Upper lobe of right lung (tissue), 1 donor: ENCODE measurements around the gene STXBP3. TPM values are rescaled to one million over a fixed set of nuclear protein-coding genes. Genes with fewer than 3 reads are reported as not detected.

Experiments
- ATAC-seq: fragments of 200-7000 bp; cut with Tn5 transposase; one replicate; pipeline ENCODE4 v1.9.1; 2020; ENCODE audit warnings: mild to moderate bottlenecking, moderate library complexity
- DNase-seq: peaks from one replicate; pipeline ENCODE4 v3.0.0-alpha.2; 2020
- H3K27ac ChIP-seq: fragments of 200-600 bp; one replicate; pipeline ENCODE4 v1.8.0; 2022
- H3K27me3 ChIP-seq: fragments of 200-600 bp; one replicate; pipeline ENCODE4 v1.8.0; 2022; ENCODE audit warnings: mild to moderate bottlenecking
- H3K36me3 ChIP-seq: fragments of 200-600 bp; one replicate; pipeline ENCODE4 v1.8.0; 2022
- H3K4me1 ChIP-seq: fragments of 200-600 bp; one replicate; pipeline ENCODE4 v1.8.0; 2022
- H3K4me3 ChIP-seq: fragments of 200-600 bp; one replicate; pipeline ENCODE4 v1.8.0; 2022; ENCODE audit warnings: mild to moderate bottlenecking
- H3K9me3 ChIP-seq: fragments of 200-600 bp; one replicate; pipeline ENCODE4 v1.8.0; 2022
- intact Hi-C: fragments of 100-400 bp; cut with DNase I; formaldehyde crosslinking; loops from one replicate; pipeline ENCODE4 v1.11.0; 2022
- total RNA-seq: library from RNA; stranded (reverse); fragmentation: NEBNext Ultra II Directional; extraction: Animal tissue kit (Norgen Biotek cat#: 25700); gene quantifications from one replicate; pipeline ENCODE4 v1.2.1, GENCODE V29; 2021
- TF ChIP-seq, protein P1 (sequence below): fragments of 200-600 bp; IDR thresholded peaks from one replicate; pipeline ENCODE4 v1.8.0; 2022; ENCODE audit warnings: antibody characterized with exemption
- donor health status: DM: no; HTN: yes; CAD: no; lungs with severe emphysema.

Gene STXBP3
- total RNA-seq, 1 donor from 2014 or later = 54.1 TPM

DNA sequence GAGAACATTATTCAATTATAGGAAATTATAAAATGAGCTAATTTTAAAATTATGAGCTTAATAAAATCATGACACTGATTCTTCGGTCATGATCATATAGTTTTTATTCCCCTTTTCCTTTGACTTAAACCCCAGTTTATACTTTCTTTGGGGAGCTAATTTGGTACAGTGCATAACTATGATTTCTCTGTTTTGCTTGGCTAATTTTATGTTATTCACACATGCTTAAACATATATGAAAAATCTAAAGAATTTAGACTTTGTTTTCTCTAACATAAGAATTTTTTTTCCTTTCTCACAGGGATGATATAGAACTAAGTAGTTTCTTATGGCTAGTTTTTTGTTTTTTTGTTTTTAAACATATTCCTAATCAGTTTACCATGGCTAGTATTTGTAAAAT is 52.5 kb downstream of the STXBP3 start:
- Histone ChIP-seq H3K27ac (no peak overlapping the region), H3K4me1 (no peaks in the 10 kb centered on the region), H3K9me3 (no peaks in the 10 kb centered on the region), H3K27me3 (no peaks in the 10 kb centered on the region), H3K4me3 (no peak overlapping the region), H3K36me3 (peaks cover 100% of the 10 kb centered on the region)
- DNase-seq (no peak), ATAC-seq (no peak)
- intact Hi-C loops = no loop called here
- TF ChIP-seq, protein P1, sequence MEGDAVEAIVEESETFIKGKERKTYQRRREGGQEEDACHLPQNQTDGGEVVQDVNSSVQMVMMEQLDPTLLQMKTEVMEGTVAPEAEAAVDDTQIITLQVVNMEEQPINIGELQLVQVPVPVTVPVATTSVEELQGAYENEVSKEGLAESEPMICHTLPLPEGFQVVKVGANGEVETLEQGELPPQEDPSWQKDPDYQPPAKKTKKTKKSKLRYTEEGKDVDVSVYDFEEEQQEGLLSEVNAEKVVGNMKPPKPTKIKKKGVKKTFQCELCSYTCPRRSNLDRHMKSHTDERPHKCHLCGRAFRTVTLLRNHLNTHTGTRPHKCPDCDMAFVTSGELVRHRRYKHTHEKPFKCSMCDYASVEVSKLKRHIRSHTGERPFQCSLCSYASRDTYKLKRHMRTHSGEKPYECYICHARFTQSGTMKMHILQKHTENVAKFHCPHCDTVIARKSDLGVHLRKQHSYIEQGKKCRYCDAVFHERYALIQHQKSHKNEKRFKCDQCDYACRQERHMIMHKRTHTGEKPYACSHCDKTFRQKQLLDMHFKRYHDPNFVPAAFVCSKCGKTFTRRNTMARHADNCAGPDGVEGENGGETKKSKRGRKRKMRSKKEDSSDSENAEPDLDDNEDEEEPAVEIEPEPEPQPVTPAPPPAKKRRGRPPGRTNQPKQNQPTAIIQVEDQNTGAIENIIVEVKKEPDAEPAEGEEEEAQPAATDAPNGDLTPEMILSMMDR = no peak

DNA sequence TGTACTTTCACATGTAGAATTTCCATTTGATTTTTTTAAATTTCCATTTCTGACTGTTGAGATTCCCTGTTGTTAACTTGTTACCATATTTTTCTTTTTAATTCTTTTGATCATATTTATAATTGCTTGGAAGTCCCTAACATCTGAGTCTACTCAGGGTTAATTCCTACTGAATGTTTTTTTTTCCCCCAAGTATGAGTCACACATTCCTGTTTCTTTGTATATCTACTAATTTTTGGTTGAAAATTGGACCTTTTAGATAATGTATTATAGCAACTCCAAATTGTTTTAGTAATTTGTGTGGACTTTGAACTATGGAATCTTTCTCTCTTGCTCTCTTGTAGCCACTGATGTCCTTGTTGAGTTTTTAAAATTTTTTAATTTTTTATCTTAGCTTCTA is 54.6 kb downstream of the STXBP3 start:
- TF ChIP-seq, protein P1 = no peak
- DNase-seq = no peak
- ATAC-seq = no peak
- no peaks in the 10 kb centered on the region for H3K4me1 ChIP-seq
- H3K27me3 ChIP-seq = no peaks in the 10 kb centered on the region
- H3K36me3 ChIP-seq = peaks cover 100% of the 10 kb centered on the region
- H3K9me3 ChIP-seq = no peaks in the 10 kb centered on the region
- H3K27ac ChIP-seq = no peak overlapping the region
- intact Hi-C loops = no loop called here
- H3K4me3 ChIP-seq = no peak overlapping the region

DNA sequence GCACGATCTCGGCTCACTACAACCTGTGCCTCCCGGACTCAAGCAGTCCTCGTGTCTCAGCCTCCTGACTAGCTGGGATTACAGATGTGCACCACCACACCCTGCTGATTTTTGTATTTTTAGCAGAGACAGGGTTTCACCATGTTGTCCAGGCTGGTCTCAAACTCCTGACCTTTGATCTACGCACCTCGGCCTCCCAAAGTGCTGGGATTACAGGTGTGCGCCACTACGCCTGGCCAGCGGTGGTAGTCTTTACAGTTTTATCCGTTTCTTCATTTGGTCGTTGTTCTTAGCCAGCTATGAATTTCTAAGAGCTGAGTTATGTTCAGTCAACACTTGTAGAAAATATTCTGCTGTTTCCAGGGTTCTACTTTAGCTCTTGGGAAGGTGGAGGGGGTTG is 57.1 kb downstream of the STXBP3 start:
- Histone ChIP-seq H3K36me3 (peaks cover 99% of the 10 kb centered on the region), H3K4me3 (no peak overlapping the region), H3K27me3 (no peaks in the 10 kb centered on the region), H3K27ac (no peak overlapping the region), H3K9me3 (no peaks in the 10 kb centered on the region), H3K4me1 (no peaks in the 10 kb centered on the region)
- ATAC-seq = no peak
- intact Hi-C loops = no loop called here
- no peak for DNase-seq
- TF ChIP-seq, protein P1 = no peak

DNA sequence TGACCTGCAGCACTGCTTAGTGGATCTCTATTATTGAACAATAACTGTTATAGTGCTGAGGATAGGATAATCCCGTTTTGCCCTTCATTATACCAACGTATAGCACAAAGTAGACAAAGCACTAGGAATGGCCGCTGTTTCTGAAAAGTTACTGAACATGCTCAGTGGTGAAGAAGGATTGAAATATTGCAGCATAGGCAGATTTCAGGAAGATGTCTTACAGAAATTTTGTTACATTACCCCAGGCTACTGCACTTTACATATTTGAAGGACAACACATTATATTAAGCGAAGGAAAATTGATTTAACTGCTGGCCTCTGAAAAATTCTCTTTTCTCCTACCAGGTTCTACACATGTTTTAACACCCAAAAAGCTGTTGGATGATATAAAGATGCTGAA is 62.0 kb downstream of the STXBP3 start:
- Histone ChIP-seq H3K27me3 (no peaks in the 10 kb centered on the region), H3K4me1 (no peaks in the 10 kb centered on the region), H3K27ac (no peak overlapping the region), H3K9me3 (no peaks in the 10 kb centered on the region), H3K36me3 (peaks cover 80% of the 10 kb centered on the region), H3K4me3 (no peak overlapping the region)
- intact Hi-C loops = no loop called here
- TF ChIP-seq, protein P1 = no peak
- ATAC-seq (no peak), DNase-seq (no peak)

DNA sequence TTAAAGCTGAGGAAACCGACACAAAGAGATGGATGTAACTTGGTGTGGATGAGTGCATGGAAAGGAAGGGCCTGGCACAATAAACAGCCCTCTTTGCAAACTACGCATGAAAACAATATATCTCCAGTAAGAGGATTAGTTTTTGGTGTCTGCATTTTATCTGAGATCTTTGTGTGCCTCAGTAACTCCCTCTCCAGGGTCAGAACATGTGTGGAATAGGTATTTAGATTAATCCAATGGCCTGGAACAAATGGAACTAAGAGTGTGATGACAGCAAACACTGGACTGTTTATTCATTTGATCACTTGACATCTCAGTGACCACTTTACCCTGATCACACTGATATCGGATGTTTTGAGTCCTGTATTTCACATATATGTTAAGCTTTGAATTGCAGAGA is 65.1 kb downstream of the STXBP3 start:
- Histone ChIP-seq H3K36me3 (peaks cover 48% of the 10 kb centered on the region), H3K9me3 (no peaks in the 10 kb centered on the region), H3K27ac (no peak overlapping the region), H3K27me3 (no peaks in the 10 kb centered on the region), H3K4me3 (no peak overlapping the region), H3K4me1 (no peaks in the 10 kb centered on the region)
- no peak for DNase-seq
- no peak for ATAC-seq
- TF ChIP-seq, protein P1 = no peak
- intact Hi-C loops = no loop called here

DNA sequence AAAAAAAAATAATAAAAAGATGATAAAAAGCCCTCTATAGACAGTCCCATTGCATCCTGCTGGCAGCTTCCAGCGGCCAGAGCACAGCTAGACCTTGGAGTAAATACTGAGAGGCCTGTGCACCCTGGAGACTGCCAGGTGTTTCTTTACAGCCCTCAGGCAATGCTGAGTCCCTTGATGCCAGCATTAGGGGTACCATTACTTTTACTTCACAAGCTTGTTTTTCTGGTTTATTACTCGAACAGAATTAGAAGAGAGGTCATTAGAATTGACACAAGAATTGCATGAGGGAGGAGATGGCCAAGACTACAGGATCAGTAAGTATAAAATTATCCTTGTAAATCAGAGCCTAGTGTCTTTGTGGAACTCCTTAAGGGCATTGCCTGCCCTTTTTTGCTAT is 66.9 kb downstream of the STXBP3 start:
- H3K36me3 ChIP-seq = peaks cover 32% of the 10 kb centered on the region
- intact Hi-C loops = no loop called here
- no peaks in the 10 kb centered on the region for H3K27me3 ChIP-seq
- H3K4me3 ChIP-seq = no peak overlapping the region
- H3K27ac ChIP-seq = no peak overlapping the region
- no peaks in the 10 kb centered on the region for H3K4me1 ChIP-seq
- no peak for ATAC-seq
- TF ChIP-seq, protein P1 = no peak
- no peaks in the 10 kb centered on the region for H3K9me3 ChIP-seq
- no peak for DNase-seq
